Gastroesophageal sphincter (tissue), 3 donors: ENCODE results near the gene UBE2M.

Experiments
- EP300 ChIP-seq: sonication (generic); formaldehyde crosslinking; IDR thresholded peaks from one replicate; pipeline ENCODE4 v1.6.1; 2017; ENCODE audit warnings: antibody characterized with exemption, mild to moderate bottlenecking
- POLR2A ChIP-seq, 2 donors: fragments of 450-650 bp; IDR thresholded peaks; one replicate each; pipeline ENCODE4 v1.6.1; 2017; ENCODE audit warnings: antibody characterized with exemption in 2 of 2, mild to moderate bottlenecking in 2 of 2, moderate library complexity in 1 of 2
- POLR2AphosphoS5 ChIP-seq: sonication (generic); formaldehyde crosslinking; IDR thresholded peaks from one replicate; pipeline ENCODE4 v1.6.1; 2017; ENCODE audit warnings: antibody characterized with exemption
- TF ChIP-seq, protein P1 (sequence below), 4 experiments: fragments of 200-600 bp in 2 of 4; fragments of 450-650 bp in 2 of 4; sonication (generic) in 1 of 4; IDR thresholded peaks; one replicate each; pipeline ENCODE4 v1.5.1; 2017 to 2019; ENCODE audit warnings: antibody characterized with exemption in 4 of 4, mild to moderate bottlenecking in 2 of 4, moderate library complexity in 2 of 4

DNA sequence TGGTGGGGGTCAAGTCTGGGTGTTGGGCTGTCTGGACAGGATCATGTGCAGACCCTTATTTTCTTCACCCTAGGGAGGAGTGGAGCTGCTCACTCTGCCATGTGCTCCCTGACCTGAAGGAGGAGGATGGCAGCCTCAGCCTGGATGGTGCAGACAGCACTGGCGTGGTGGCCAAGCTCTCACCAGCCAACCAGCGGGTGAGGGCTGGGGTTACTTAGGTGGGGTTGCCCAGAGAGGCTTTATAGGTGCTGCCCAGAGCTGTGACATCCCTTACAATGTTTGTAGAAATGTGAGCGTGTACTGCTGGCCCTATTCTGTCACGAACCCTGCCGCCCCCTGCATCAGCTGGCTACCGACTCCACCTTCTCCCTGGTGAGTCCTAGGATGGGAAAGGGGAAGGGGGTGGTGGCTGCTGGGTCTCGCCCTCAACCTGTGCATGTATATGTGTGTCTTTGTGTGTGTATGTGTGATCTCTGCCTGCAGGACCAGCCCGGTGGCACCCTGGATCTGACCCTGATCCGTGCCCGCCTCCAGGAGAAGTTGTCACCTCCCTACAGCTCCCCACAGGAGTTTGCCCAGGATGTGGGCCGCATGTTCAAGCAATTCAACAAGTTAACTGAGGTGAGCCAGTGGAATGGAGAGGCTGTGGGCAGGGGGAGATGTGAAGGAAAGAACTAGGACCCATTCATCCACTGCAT lies 8.6 kb downstream of the UBE2M start:
- TF ChIP-seq, protein P1, sequence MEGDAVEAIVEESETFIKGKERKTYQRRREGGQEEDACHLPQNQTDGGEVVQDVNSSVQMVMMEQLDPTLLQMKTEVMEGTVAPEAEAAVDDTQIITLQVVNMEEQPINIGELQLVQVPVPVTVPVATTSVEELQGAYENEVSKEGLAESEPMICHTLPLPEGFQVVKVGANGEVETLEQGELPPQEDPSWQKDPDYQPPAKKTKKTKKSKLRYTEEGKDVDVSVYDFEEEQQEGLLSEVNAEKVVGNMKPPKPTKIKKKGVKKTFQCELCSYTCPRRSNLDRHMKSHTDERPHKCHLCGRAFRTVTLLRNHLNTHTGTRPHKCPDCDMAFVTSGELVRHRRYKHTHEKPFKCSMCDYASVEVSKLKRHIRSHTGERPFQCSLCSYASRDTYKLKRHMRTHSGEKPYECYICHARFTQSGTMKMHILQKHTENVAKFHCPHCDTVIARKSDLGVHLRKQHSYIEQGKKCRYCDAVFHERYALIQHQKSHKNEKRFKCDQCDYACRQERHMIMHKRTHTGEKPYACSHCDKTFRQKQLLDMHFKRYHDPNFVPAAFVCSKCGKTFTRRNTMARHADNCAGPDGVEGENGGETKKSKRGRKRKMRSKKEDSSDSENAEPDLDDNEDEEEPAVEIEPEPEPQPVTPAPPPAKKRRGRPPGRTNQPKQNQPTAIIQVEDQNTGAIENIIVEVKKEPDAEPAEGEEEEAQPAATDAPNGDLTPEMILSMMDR (IDR thresholded peaks at IDR 0.05): no peak
- TF ChIP-seq POLR2A (IDR thresholded peaks at IDR 0.05) (no peak), POLR2AphosphoS5 (no peak), EP300 (no peak)
